GM12873 (cell line): Measurements from ENCODE around the gene CLEC16A.

ENCODE experiments used
- TF ChIP-seq, protein P1 (sequence below): IDR thresholded peaks from 2 replicates; pipeline ENCODE4 v1.5.1; 2012; ENCODE audit warnings: low read depth, mild to moderate bottlenecking, moderate library complexity, low read length, control low read depth; ENCODE audit not compliant: insufficient read depth; ENCODE audit errors: missing control alignments

CLEC16A gene

DNA sequence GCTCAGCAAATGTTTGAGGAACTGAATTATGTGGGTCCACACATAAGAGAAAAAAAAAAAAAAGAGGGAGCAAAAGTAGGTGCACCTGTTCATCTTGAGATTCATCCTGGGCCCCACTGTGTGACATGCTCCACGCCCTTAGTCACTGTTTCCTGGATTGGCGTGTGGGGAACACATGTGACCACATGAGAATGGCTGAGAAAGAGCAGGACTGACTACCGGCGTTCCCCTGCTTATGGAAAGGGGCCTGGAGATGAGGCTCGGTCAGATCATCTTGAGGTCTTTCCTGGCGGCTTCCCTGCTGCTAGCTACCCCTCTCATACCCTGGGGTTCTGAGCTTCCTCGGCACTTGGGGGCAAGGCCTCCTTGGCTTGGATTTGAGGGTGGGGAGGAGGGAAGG, 6.0 kb upstream of the CLEC16A start:
- TF ChIP-seq, protein P1, sequence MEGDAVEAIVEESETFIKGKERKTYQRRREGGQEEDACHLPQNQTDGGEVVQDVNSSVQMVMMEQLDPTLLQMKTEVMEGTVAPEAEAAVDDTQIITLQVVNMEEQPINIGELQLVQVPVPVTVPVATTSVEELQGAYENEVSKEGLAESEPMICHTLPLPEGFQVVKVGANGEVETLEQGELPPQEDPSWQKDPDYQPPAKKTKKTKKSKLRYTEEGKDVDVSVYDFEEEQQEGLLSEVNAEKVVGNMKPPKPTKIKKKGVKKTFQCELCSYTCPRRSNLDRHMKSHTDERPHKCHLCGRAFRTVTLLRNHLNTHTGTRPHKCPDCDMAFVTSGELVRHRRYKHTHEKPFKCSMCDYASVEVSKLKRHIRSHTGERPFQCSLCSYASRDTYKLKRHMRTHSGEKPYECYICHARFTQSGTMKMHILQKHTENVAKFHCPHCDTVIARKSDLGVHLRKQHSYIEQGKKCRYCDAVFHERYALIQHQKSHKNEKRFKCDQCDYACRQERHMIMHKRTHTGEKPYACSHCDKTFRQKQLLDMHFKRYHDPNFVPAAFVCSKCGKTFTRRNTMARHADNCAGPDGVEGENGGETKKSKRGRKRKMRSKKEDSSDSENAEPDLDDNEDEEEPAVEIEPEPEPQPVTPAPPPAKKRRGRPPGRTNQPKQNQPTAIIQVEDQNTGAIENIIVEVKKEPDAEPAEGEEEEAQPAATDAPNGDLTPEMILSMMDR: no peak

- TF ChIP-seq, protein P1: no peak
Measured at GRCh38 chr16:10938796-10939648, 5.3 kb upstream of the CLEC16A start.

GRCh38 chr16:10939649-10940234, 4.6 kb upstream of the CLEC16A start:
- TF ChIP-seq, protein P1: no peak

GRCh38 chr16:10940501-10941079, 3.8 kb upstream of the CLEC16A start:
- TF ChIP-seq, protein P1: no peak

- TF ChIP-seq, protein P1: no peak
Measured at GRCh38 chr16:10941127-10941933, 3.0 kb upstream of the CLEC16A start.

GRCh38 chr16:10942352-10943063, 1.9 kb upstream of the CLEC16A start, which contains the start of gene DEXI:
Gene DEXI, minus strand, starts transcription at chr16:10942468. Its CDS starts 463 bp downstream, at chr16:10942005.
- TF ChIP-seq, protein P1: no peak
